ENCODE data around the gene DCLK2.

The DCLK2 gene

GRCh38 chr4:150216726-150217125 is 138.5 kb downstream of the DCLK2 start:
- Histone ChIP-seq H3K4me3 (ENCODE audit: extremely low read depth, insufficient read depth, low read length, poor library complexity, severe bottlenecking) (no peak overlapping the region), H3K36me3 (ENCODE audit: control insufficient read depth, insufficient read depth, low read length) (no peaks in the 10 kb centered on the region), H3K4me1 (ENCODE audit: control insufficient read depth, insufficient read depth, low read length, poor library complexity, severe bottlenecking) (peaks cover 5% of the 10 kb centered on the region), H3K9me3 (ENCODE audit: control insufficient read depth, low read length) (no peaks in the 10 kb centered on the region), H3K27ac (ENCODE audit: low read depth, low read length, severe bottlenecking) (peak overlapping the region; percentile 47)
- WGBS, 2 experiments (ENCODE audit: insufficient coverage in 2 of 2), result 90 to 92% methylated on average over 3 to 4 of the region's 5 CpGs

DNA sequence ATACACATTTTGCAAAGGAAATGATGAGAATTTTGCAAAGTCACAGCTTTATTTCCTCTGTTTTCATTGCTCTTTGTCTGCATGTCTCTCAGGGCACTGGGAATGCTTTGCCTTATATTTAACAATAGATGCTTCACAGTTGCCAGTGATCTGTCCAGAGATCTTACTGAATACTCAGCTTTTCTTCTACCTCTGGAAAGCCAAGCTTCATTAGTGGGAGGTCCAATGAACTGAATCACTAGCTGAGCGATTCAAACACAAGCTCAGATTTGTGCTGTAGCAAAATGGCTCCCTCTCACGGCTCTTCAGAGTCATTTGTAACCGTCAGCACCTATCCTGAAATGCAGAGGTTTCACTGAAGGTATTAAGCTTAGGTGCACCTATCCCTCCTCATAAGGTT is 138.9 kb downstream of the DCLK2 start:
- WGBS, 2 experiments (ENCODE audit: insufficient coverage in 2 of 2), result 25 to 30% methylated on average over 2 to 3 of the region's 3 CpGs
- Histone ChIP-seq H3K4me1 (ENCODE audit: control insufficient read depth, insufficient read depth, low read length, poor library complexity, severe bottlenecking) (peaks cover 5% of the 10 kb centered on the region), H3K36me3 (ENCODE audit: control insufficient read depth, insufficient read depth, low read length) (no peaks in the 10 kb centered on the region), H3K9me3 (ENCODE audit: control insufficient read depth, low read length) (no peaks in the 10 kb centered on the region), H3K27ac (ENCODE audit: low read depth, low read length, severe bottlenecking) (peak overlapping the region; percentile 47), H3K4me3 (ENCODE audit: extremely low read depth, insufficient read depth, low read length, poor library complexity, severe bottlenecking) (no peak overlapping the region)

- H3K9me3 ChIP-seq (ENCODE audit: control insufficient read depth, low read length), result no peaks in the 10 kb centered on the region
- no peak overlapping the region for H3K4me3 ChIP-seq (ENCODE audit: extremely low read depth, insufficient read depth, low read length, poor library complexity, severe bottlenecking)
- no peak overlapping the region for H3K27ac ChIP-seq (ENCODE audit: low read depth, low read length, severe bottlenecking)
- peaks cover 5% of the 10 kb centered on the region for H3K4me1 ChIP-seq (ENCODE audit: control insufficient read depth, insufficient read depth, low read length, poor library complexity, severe bottlenecking)
- H3K36me3 ChIP-seq (ENCODE audit: control insufficient read depth, insufficient read depth, low read length), result no peaks in the 10 kb centered on the region
- WGBS, 2 experiments (ENCODE audit: insufficient coverage in 2 of 2), result 93% methylated on average over 5 of the region's 8 CpGs; no CpG with 5 or more reads in 1 of the 2 experiments
Observed at GRCh38 chr4:150217808-150218207, 139.6 kb downstream of the DCLK2 start.

DNA sequence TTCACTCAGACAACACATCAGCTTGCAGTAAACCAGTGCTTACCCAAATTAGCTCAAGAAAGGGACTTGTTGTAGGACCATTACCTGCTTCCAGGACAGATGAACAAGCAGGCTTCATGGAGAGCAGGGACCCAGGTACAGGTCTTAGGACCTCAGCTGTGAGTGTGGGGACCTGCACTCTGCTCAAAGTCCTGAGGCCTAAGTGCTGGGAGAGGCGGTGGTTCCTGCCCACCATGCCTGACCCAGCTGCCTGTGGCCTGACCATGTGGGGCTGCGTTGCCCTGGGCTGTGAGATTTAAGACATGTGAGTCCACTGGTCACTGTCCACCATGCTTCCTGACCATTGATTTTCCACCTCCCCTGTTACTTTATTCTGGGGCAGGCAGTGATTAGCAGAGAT is 140.2 kb downstream of the DCLK2 start:
- 84 to 100% methylated on average over 1 to 2 of the region's 2 CpGs for WGBS, 2 experiments (ENCODE audit: insufficient coverage in 2 of 2)
- Histone ChIP-seq H3K4me3 (ENCODE audit: extremely low read depth, insufficient read depth, low read length, poor library complexity, severe bottlenecking) (no peak overlapping the region), H3K27ac (ENCODE audit: low read depth, low read length, severe bottlenecking) (no peak overlapping the region), H3K4me1 (ENCODE audit: control insufficient read depth, insufficient read depth, low read length, poor library complexity, severe bottlenecking) (peaks cover 5% of the 10 kb centered on the region), H3K36me3 (ENCODE audit: control insufficient read depth, insufficient read depth, low read length) (no peaks in the 10 kb centered on the region), H3K9me3 (ENCODE audit: control insufficient read depth, low read length) (no peaks in the 10 kb centered on the region)

DNA sequence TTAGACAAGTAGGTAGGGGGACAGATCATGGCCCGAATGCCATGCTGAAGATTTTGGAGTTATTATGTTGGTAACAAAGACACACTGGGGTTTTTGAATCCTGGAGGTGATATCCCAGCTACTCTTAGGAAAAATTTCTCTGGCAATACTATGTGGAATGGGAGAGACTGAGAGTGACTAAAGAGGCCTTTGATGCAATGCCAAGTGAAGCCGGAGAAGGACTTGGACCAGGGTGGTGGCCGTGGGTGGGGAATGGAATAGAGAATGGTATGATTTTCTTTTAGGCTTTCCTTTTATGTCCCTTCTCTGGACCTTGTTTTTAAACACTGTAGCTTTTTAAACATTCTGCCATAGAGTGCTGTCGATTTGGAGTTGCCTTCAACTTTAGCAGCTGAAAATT is 141.6 kb downstream of the DCLK2 start:
- Histone ChIP-seq H3K9me3 (ENCODE audit: control insufficient read depth, low read length) (no peaks in the 10 kb centered on the region), H3K4me3 (ENCODE audit: extremely low read depth, insufficient read depth, low read length, poor library complexity, severe bottlenecking) (no peak overlapping the region), H3K27ac (ENCODE audit: low read depth, low read length, severe bottlenecking) (no peak overlapping the region), H3K4me1 (ENCODE audit: control insufficient read depth, insufficient read depth, low read length, poor library complexity, severe bottlenecking) (peaks cover 5% of the 10 kb centered on the region), H3K36me3 (ENCODE audit: control insufficient read depth, insufficient read depth, low read length) (no peaks in the 10 kb centered on the region)
- 97 to 100% methylated on average over 2 of the region's 4 CpGs for WGBS, 2 experiments (ENCODE audit: insufficient coverage in 2 of 2)

- H3K9me3 ChIP-seq (ENCODE audit: control insufficient read depth, low read length), result no peaks in the 10 kb centered on the region
- no peaks in the 10 kb centered on the region for H3K36me3 ChIP-seq (ENCODE audit: control insufficient read depth, insufficient read depth, low read length)
- H3K4me3 ChIP-seq (ENCODE audit: extremely low read depth, insufficient read depth, low read length, poor library complexity, severe bottlenecking), result no peak overlapping the region
- peak overlapping the region; percentile 7 for H3K27ac ChIP-seq (ENCODE audit: low read depth, low read length, severe bottlenecking)
- 84 to 94% methylated on average over 2 to 3 of the region's 6 CpGs for WGBS, 2 experiments (ENCODE audit: insufficient coverage in 2 of 2)
- no peaks in the 10 kb centered on the region for H3K4me1 ChIP-seq (ENCODE audit: control insufficient read depth, insufficient read depth, low read length, poor library complexity, severe bottlenecking)
Observed at GRCh38 chr4:150224896-150225591, 146.8 kb downstream of the DCLK2 start.

- Histone ChIP-seq H3K9me3 (ENCODE audit: control insufficient read depth, low read length) (no peaks in the 10 kb centered on the region), H3K27ac (ENCODE audit: low read depth, low read length, severe bottlenecking) (no peak overlapping the region), H3K4me3 (ENCODE audit: extremely low read depth, insufficient read depth, low read length, poor library complexity, severe bottlenecking) (no peak overlapping the region), H3K4me1 (ENCODE audit: control insufficient read depth, insufficient read depth, low read length, poor library complexity, severe bottlenecking) (no peaks in the 10 kb centered on the region), H3K36me3 (ENCODE audit: control insufficient read depth, insufficient read depth, low read length) (no peaks in the 10 kb centered on the region)
- WGBS, 2 experiments (ENCODE audit: insufficient coverage in 2 of 2), result no CpG with 5 or more reads among the region's 1 CpG
Observed at GRCh38 chr4:150229520-150229919, 151.3 kb downstream of the DCLK2 start.

- Histone ChIP-seq H3K36me3 (ENCODE audit: control insufficient read depth, insufficient read depth, low read length) (no peaks in the 10 kb centered on the region), H3K27ac (ENCODE audit: low read depth, low read length, severe bottlenecking) (no peak overlapping the region), H3K4me3 (ENCODE audit: extremely low read depth, insufficient read depth, low read length, poor library complexity, severe bottlenecking) (no peak overlapping the region), H3K9me3 (ENCODE audit: control insufficient read depth, low read length) (no peaks in the 10 kb centered on the region), H3K4me1 (ENCODE audit: control insufficient read depth, insufficient read depth, low read length, poor library complexity, severe bottlenecking) (peaks cover 3% of the 10 kb centered on the region)
- WGBS, 2 experiments (ENCODE audit: insufficient coverage in 2 of 2), result 87 to 94% methylated on average over 2 of the region's 2 CpGs
Observed at GRCh38 chr4:150230561-150230960, 152.3 kb downstream of the DCLK2 start.

DNA sequence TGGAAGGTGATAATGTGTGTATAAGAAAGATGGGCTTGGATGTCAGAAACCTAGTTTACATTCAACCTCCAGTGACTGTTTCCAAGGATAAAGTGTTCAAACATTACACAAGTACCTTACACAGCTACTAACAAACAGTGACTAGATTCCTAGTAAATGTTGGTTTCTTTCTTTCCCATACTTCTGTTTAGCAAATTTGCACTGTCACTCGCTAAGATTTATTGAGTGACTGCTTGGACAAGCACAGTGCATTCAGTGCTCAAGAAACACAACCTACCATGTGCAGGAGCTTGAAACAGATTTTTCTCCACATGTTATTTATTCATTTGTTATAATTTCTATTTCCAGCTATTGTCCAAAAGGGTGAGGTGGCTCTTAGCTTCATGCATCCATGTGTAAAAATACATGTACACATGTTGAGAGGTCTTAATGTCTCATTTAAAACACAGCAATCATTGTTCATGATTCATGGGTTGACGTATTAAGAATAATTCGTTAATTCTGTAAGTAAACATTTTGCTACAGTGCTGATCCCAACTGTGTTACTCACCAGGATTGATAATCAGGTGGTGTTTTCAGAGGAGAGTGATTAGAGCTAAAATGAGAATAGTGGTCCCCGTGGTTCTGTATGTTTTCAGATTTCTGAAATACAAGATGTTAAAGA is 153.0 kb downstream of the DCLK2 start:
- Histone ChIP-seq H3K9me3 (ENCODE audit: control insufficient read depth, low read length) (no peaks in the 10 kb centered on the region), H3K36me3 (ENCODE audit: control insufficient read depth, insufficient read depth, low read length) (no peaks in the 10 kb centered on the region)
- WGBS, 2 experiments (ENCODE audit: insufficient coverage in 2 of 2), result 100% methylated on average over 2 of the region's 4 CpGs

GRCh38 chr4:150232029-150232428 is 153.8 kb downstream of the DCLK2 start:
- peaks cover 17% of the 10 kb centered on the region for H3K4me1 ChIP-seq (ENCODE audit: control insufficient read depth, insufficient read depth, low read length, poor library complexity, severe bottlenecking)
- H3K4me3 ChIP-seq (ENCODE audit: extremely low read depth, insufficient read depth, low read length, poor library complexity, severe bottlenecking), result no peak overlapping the region
- H3K9me3 ChIP-seq (ENCODE audit: control insufficient read depth, low read length), result no peaks in the 10 kb centered on the region
- H3K27ac ChIP-seq (ENCODE audit: low read depth, low read length, severe bottlenecking), result no peak overlapping the region
- 93 to 95% methylated on average over 4 of the region's 6 CpGs for WGBS, 2 experiments (ENCODE audit: insufficient coverage in 2 of 2)
- no peaks in the 10 kb centered on the region for H3K36me3 ChIP-seq (ENCODE audit: control insufficient read depth, insufficient read depth, low read length)

More for the DNA sequence above, 153.0 kb downstream of the DCLK2 start:
- Histone ChIP-seq H3K4me1 (ENCODE audit: control insufficient read depth, insufficient read depth, low read length, poor library complexity, severe bottlenecking) (peaks cover 10% of the 10 kb centered on the region), H3K27ac (ENCODE audit: low read depth, low read length, severe bottlenecking) (no peak overlapping the region), H3K4me3 (ENCODE audit: extremely low read depth, insufficient read depth, low read length, poor library complexity, severe bottlenecking) (no peak overlapping the region)

GRCh38 chr4:150234246-150234645 is 156.0 kb downstream of the DCLK2 start:
- no peaks in the 10 kb centered on the region for H3K9me3 ChIP-seq (ENCODE audit: control insufficient read depth, low read length)
- no peaks in the 10 kb centered on the region for H3K36me3 ChIP-seq (ENCODE audit: control insufficient read depth, insufficient read depth, low read length)
- WGBS, 2 experiments (ENCODE audit: insufficient coverage in 2 of 2), result 53 to 93% methylated on average over 2 to 3 of the region's 5 CpGs
- no peak overlapping the region for H3K27ac ChIP-seq (ENCODE audit: low read depth, low read length, severe bottlenecking)
- peaks cover 30% of the 10 kb centered on the region for H3K4me1 ChIP-seq (ENCODE audit: control insufficient read depth, insufficient read depth, low read length, poor library complexity, severe bottlenecking)
- H3K4me3 ChIP-seq (ENCODE audit: extremely low read depth, insufficient read depth, low read length, poor library complexity, severe bottlenecking), result no peak overlapping the region

Data from mesodermal cell (in vitro differentiated cells).